Jurkat, Clone E6-1 (cell line): ENCODE results near the gene NFATC1.

ENCODE experiments used
- DNase-seq: peaks from one replicate; pipeline ENCODE4 v3.0.0-alpha.2; 2011; ENCODE audit warnings: low read depth, low spot score
- H3K4me3 ChIP-seq: 2 replicates; pipeline ENCODE4 v1.5.1; 2011; ENCODE audit warnings: mild to moderate bottlenecking, low read length, control low read depth, moderate library complexity

The NFATC1 gene

GRCh38 chr18:79531386-79531785 is 135.7 kb downstream of the NFATC1 start:
- no peak overlapping the region for H3K4me3 ChIP-seq
- no peak for DNase-seq

GRCh38 chr18:79531926-79532312 is 136.2 kb downstream of the NFATC1 start:
- H3K4me3 ChIP-seq = no peak overlapping the region
- DNase-seq = no peak

- DNase-seq = no peak
- H3K4me3 ChIP-seq = no peak overlapping the region
These were observed 136.7 kb downstream of the NFATC1 start for GRCh38 chr18:79532313-79533007.

- DNase-seq = no peak
These were observed 137.4 kb downstream of the NFATC1 start for GRCh38 chr18:79533146-79533545.

GRCh38 chr18:79533591-79533990 is 137.9 kb downstream of the NFATC1 start:
- no peak for DNase-seq
- no peak overlapping the region for H3K4me3 ChIP-seq

More at GRCh38 chr18:79533146-79533545, 137.4 kb downstream of the NFATC1 start:
- H3K4me3 ChIP-seq = no peak overlapping the region

- DNase-seq = no peak
- H3K4me3 ChIP-seq = no peak overlapping the region
These were observed 138.6 kb downstream of the NFATC1 start for GRCh38 chr18:79534356-79534755.

- no peak overlapping the region for H3K4me3 ChIP-seq
- no peak for DNase-seq
These were observed 142.0 kb downstream of the NFATC1 start for GRCh38 chr18:79537758-79538157.

- DNase-seq = no peak
- no peak overlapping the region for H3K4me3 ChIP-seq
These were observed 142.9 kb downstream of the NFATC1 start for GRCh38 chr18:79538635-79539034.

- no peak for DNase-seq
- no peak overlapping the region for H3K4me3 ChIP-seq
These were observed 144.6 kb downstream of the NFATC1 start for GRCh38 chr18:79540161-79540903.

GRCh38 chr18:79540904-79541282 is 145.2 kb downstream of the NFATC1 start:
- no peak overlapping the region for H3K4me3 ChIP-seq
- DNase-seq = no peak

- no peak overlapping the region for H3K4me3 ChIP-seq
- no peak for DNase-seq
These were observed 146.5 kb downstream of the NFATC1 start for GRCh38 chr18:79542213-79542612.

GRCh38 chr18:79542876-79543750 is 147.4 kb downstream of the NFATC1 start:
- DNase-seq = no peak
- H3K4me3 ChIP-seq = no peak overlapping the region

- no peak overlapping the region for H3K4me3 ChIP-seq
- no peak for DNase-seq
These were observed 148.2 kb downstream of the NFATC1 start for GRCh38 chr18:79543861-79544385.

GRCh38 chr18:79544386-79544963 is 148.7 kb downstream of the NFATC1 start:
- no peak overlapping the region for H3K4me3 ChIP-seq
- no peak for DNase-seq

- DNase-seq = no peak
- H3K4me3 ChIP-seq = no peak overlapping the region
These were observed 149.5 kb downstream of the NFATC1 start for GRCh38 chr18:79545255-79545654.

GRCh38 chr18:79545736-79546171 is 150.0 kb downstream of the NFATC1 start:
- no peak overlapping the region for H3K4me3 ChIP-seq
- no peak for DNase-seq

GRCh38 chr18:79546781-79547272 is 151.1 kb downstream of the NFATC1 start:
- no peak for DNase-seq
- no peak overlapping the region for H3K4me3 ChIP-seq

- no peak overlapping the region for H3K4me3 ChIP-seq
- DNase-seq = no peak
These were observed 151.8 kb downstream of the NFATC1 start for GRCh38 chr18:79547413-79548076.

GRCh38 chr18:79548077-79548450 is 152.3 kb downstream of the NFATC1 start:
- H3K4me3 ChIP-seq = no peak overlapping the region
- no peak for DNase-seq
